Natural killer cell treated with Interleukin-12 subunit alpha and Interleukin-12 subunit beta and Interleukin-15 and Interleukin-18, amount 100 ng/mL, for 72 hours (primary cell): ENCODE measurements around the gene OR4E2. TPM values are rescaled to one million over a fixed set of nuclear protein-coding genes. Genes with fewer than 3 reads are reported as not detected.

ENCODE experiments used
- ATAC-seq, 2 donors: fragments of 150-1000 bp; cut with Tn5 transposase in 1 of 2; sonication (Bioruptor Pico), chemical (Tn5 transposase) in 1 of 2; 2 replicates each; pipeline ENCODE4 v1.10.0; 2021
- DNase-seq: peaks from one replicate; pipeline ENCODE4 v3.0.0; 2022; ENCODE audit warnings: low spot score
- H3K27ac Mint-ChIP-seq, 2 donors: 1 replicate in 1 of 2; 2 replicates in 1 of 2; pipeline ENCODE4 v1.8.0; 2022; ENCODE audit warnings: mixed read lengths in 2 of 2, mild to moderate bottlenecking in 1 of 2, moderate library complexity in 1 of 2
- H3K27me3 Mint-ChIP-seq, 2 donors: 1 replicate in 1 of 2; 2 replicates in 1 of 2; pipeline ENCODE4 v1.8.0; 2022; ENCODE audit warnings: mixed read lengths in 2 of 2
- H3K36me3 Mint-ChIP-seq: one replicate; pipeline ENCODE4 v1.8.0; 2022; ENCODE audit warnings: mixed read lengths
- H3K4me1 Mint-ChIP-seq, 2 donors: 1 replicate in 1 of 2; 2 replicates in 1 of 2; pipeline ENCODE4 v1.8.0; 2022; ENCODE audit warnings: low read depth in 2 of 2, mixed read lengths in 2 of 2, mild to moderate bottlenecking in 1 of 2
- H3K4me3 Mint-ChIP-seq: one replicate; pipeline ENCODE4 v1.8.0; 2022; ENCODE audit warnings: mixed read lengths
- H3K9me3 Mint-ChIP-seq: 2 replicates; pipeline ENCODE4 v1.8.0; 2022; ENCODE audit warnings: mixed read lengths
- total RNA-seq, 2 donors: library from RNA; stranded (reverse); gene quantifications; one replicate each; pipeline ENCODE4 v1.2.3, GENCODE V29; 2022

The OR4E2 gene
- total RNA-seq, 2 donors from 2014 or later, result not detected

DNA sequence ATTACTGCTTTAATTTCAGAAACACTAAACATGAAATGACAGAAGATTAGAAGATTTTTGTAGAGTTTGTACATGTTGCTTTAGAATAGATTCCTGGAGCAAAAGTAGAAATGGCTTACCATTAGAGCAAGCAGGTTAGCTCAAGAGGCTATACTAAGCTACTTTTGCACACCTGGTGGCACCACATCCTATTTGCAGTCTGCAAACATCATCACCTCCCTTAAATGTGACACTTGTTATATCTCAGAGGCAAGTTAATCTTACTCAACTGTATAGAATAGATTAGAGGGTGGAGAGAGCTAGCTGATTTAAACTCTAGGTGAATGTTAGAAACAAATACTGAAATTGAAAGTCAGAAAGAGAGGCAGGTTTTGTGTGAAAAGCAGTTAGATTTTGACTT, 50.7 kb downstream of the OR4E2 start:
- Mint-ChIP-seq H3K36me3 (peaks cover 8% of the 10 kb centered on the region), H3K27me3 (peaks cover 40 to 68% of the 10 kb centered on the region in 2 donors), H3K4me1 (peaks cover 8 to 14% of the 10 kb centered on the region in 2 donors), H3K4me3 (peak overlapping the region; percentile 23), H3K9me3 (peaks cover 4% of the 10 kb centered on the region), H3K27ac (no peak overlapping the region)
- ATAC-seq (peak in 1 of 2 donors; percentile 54), DNase-seq (no peak)

DNA sequence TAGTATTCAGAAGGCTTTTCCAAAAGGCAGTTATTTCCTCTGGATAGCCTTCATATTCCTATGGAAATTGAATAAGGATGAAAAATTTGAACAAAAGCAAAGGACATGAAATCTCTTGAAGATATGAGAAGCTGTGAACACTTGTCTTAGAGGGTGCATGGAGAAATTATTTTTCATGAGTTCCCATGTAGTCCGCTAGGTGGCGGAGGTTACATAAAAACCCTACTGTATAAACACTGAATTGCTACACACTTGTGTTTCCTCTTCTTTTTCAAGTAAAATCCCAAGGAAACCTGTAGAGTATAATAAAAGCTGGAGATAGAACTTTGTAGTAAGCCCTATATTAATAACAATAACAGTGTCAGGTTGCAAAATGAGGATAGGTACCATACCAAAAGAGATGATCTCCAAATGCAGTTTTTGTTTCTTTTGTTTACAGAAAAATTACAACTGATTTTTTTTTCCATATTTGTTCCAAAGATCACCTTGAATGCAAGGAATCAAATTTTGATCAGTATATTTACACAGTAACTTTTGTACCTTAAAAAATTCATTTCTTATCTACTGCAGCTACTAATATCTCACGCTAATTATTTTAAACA, 57.8 kb downstream of the OR4E2 start:
- Mint-ChIP-seq H3K4me1 (no peaks in the 10 kb centered on the region), H3K36me3 (peaks cover 5% of the 10 kb centered on the region), H3K27me3 (peaks cover 39 to 42% of the 10 kb centered on the region in 2 donors), H3K9me3 (peaks cover 4% of the 10 kb centered on the region), H3K27ac (no peak overlapping the region), H3K4me3 (no peak overlapping the region)
- DNase-seq, result peak; percentile 64
- no peak for ATAC-seq

- no peaks in the 10 kb centered on the region for H3K4me1 Mint-ChIP-seq
- DNase-seq (no peak), ATAC-seq (no peak)
- peaks cover 38 to 42% of the 10 kb centered on the region in 2 donors for H3K27me3 Mint-ChIP-seq
- peaks cover 4% of the 10 kb centered on the region for H3K9me3 Mint-ChIP-seq
- no peak overlapping the region for H3K4me3 Mint-ChIP-seq
- no peaks in the 10 kb centered on the region for H3K36me3 Mint-ChIP-seq
- H3K27ac Mint-ChIP-seq, result no peak overlapping the region
Observed at GRCh38 chr14:21712036-21712435, 58.4 kb downstream of the OR4E2 start.

DNA sequence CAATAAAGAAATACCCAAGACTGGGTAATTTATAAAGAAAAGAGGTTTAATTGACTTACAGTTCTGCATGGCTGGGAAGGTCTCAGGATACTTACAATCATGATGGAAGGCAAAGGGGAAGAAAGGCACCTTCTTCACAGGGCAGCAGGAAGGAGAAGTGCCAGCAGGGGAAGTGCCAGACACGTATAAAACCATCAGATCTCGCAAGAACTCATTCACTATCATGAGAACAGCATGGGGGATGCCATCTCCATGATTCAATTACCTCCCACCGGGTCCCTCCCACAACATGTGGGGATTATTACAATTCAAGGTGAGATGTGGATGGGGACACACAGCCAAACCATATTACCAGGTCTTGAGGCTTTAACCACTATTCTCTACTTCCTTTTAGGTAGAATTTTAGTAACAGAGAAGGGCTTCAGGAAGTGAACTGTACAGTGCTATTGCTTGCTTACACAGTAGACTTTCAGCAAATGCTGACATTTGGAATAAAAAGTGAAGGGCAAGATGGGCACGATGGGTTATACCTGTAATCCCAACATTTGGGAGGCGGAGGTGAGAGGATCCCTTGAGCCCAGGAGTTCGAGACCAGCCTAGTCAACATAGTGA, 60.8 kb downstream of the OR4E2 start:
- Mint-ChIP-seq H3K9me3 (no peaks in the 10 kb centered on the region), H3K27me3 (peaks cover 37 to 40% of the 10 kb centered on the region in 2 donors), H3K4me1 (no peaks in the 10 kb centered on the region), H3K4me3 (no peak overlapping the region), H3K27ac (no peak overlapping the region), H3K36me3 (no peaks in the 10 kb centered on the region)
- no peak for ATAC-seq
- no peak for DNase-seq

Other genes starting within 250 kb of the OR4E2 start
- 100 to 1,000 TPM; 118 to 147 TPM for gene CHD8, start 197.7 kb upstream of the OR4E2 start, total RNA-seq
- gene RAB2B, start 176.9 kb upstream of the OR4E2 start, total RNA-seq, result 10 to 100 TPM; 25.9 to 51.2 TPM
- gene TOX4, start 176.6 kb upstream of the OR4E2 start, total RNA-seq, result 100 to 1,000 TPM in 1 of 2 donors, 10 to 100 TPM in 1; 92.0 to 105 TPM
- 10 to 100 TPM; 66.8 to 91.4 TPM for gene METTL3, start 142.5 kb upstream of the OR4E2 start, total RNA-seq
- gene SALL2, start 127.5 kb upstream of the OR4E2 start, total RNA-seq, result under 1 TPM; 0.31 to 0.45 TPM
- not detected for gene OR10G3, start 73.8 kb upstream of the OR4E2 start, total RNA-seq
- gene OR10G2, start 18.9 kb upstream of the OR4E2 start, total RNA-seq, result not detected
- gene OR4E1, start 20.0 kb downstream of the OR4E2 start, total RNA-seq, result not detected